ENCODE measurements around the gene EPM2A.

GRCh38 chr6:145755682-145756081 is 20.4 kb upstream of the EPM2A start:
- TF ChIP-seq POLR2A (IDR thresholded peaks at IDR 0.05): no peak
- no peak for TF ChIP-seq CTCF (IDR thresholded peaks at IDR 0.05)
